Activated B cell treated with CpG ODN at 0.5 μM for 24 hours (primary cell): ENCODE measurements around the gene OSBPL6. TPM values are rescaled to one million over a fixed set of nuclear protein-coding genes. Genes with fewer than 3 reads are reported as not detected.

ENCODE experiments used
- ATAC-seq: fragments of 200-7000 bp; cut with Tn5 transposase; one replicate; pipeline ENCODE4 v1.10.0; 2021; ENCODE audit warnings: low read depth, mild to moderate bottlenecking, moderate library complexity
- CTCF ChIA-PET: fragments of 350-600 bp; sonication (Branson Sonifier 250); formaldehyde crosslinking; loops from one replicate; lab custom pipeline; 2021; ENCODE audit warnings: antibody characterized with exemption; lab: Charles Lee
- POLR2A ChIA-PET: fragments of 350-600 bp; sonication (Branson Sonifier 250); formaldehyde crosslinking; loops from one replicate; lab custom pipeline; 2021; ENCODE audit warnings: antibody characterized with exemption; lab: Charles Lee
- DNase-seq: peaks from one replicate; pipeline ENCODE4 v3.0.0; 2022
- H3K27ac Mint-ChIP-seq: one replicate; pipeline ENCODE4 v1.8.0; 2020; ENCODE audit warnings: mixed read lengths
- H3K27me3 Mint-ChIP-seq: one replicate; pipeline ENCODE4 v1.8.0; 2021; ENCODE audit warnings: mixed read lengths
- H3K36me3 Mint-ChIP-seq: one replicate; pipeline ENCODE4 v1.8.0; 2021; ENCODE audit warnings: low read depth, mixed read lengths
- H3K4me1 Mint-ChIP-seq: one replicate; pipeline ENCODE4 v1.8.0; 2021; ENCODE audit warnings: mixed read lengths
- H3K4me3 Mint-ChIP-seq: one replicate; pipeline ENCODE4 v1.8.0; 2020; ENCODE audit warnings: mild to moderate bottlenecking, mixed read lengths
- H3K9me3 Mint-ChIP-seq: one replicate; pipeline ENCODE4 v1.8.0; 2020; ENCODE audit warnings: mixed read lengths
- intact Hi-C: fragments of 100-400 bp; cut with micrococcal nuclease; formaldehyde crosslinking; loops from one replicate; pipeline ENCODE4 v1.15.1; 2024
- total RNA-seq: library from RNA; stranded (reverse); gene quantifications from 2 replicates; pipeline ENCODE4 v1.2.3, GENCODE V29; 2022
- TF ChIP-seq, protein P1 (sequence below): fragments of 200-600 bp; IDR thresholded peaks from one replicate; pipeline ENCODE4 v1.8.0; 2022; ENCODE audit warnings: antibody characterized with exemption, mild to moderate bottlenecking

The OSBPL6 gene
- total RNA-seq, 1 donor from 2014 or later = not detected

DNA sequence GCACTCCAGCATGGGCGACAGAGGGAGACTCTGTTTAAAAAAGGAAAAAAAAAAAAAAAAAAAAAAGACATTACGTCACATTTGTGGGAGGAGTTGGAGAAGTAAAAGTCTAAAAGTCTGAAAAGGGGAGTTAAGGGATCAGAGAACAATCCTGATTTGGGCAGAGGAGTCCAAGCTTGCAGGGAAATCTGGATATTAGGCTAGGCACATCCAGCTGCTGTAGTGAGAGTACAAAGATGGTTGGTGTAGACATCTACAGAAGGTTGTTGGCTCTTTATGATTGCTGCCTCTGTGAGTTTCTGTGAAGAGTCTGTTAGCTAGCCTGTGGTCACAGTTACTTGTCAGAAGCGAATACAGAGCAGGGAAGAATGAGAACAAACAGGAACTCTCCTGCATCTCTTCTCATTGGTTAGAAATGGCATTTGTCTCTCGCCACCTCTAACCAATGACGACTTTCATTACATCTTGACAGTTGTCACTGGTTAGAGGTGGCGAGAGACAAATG is 3.3 kb upstream of the OSBPL6 start:
- DNase-seq = no peak
- ChIA-PET POLR2A (no interaction called here), CTCF (no interaction called here)
- TF ChIP-seq, protein P1, sequence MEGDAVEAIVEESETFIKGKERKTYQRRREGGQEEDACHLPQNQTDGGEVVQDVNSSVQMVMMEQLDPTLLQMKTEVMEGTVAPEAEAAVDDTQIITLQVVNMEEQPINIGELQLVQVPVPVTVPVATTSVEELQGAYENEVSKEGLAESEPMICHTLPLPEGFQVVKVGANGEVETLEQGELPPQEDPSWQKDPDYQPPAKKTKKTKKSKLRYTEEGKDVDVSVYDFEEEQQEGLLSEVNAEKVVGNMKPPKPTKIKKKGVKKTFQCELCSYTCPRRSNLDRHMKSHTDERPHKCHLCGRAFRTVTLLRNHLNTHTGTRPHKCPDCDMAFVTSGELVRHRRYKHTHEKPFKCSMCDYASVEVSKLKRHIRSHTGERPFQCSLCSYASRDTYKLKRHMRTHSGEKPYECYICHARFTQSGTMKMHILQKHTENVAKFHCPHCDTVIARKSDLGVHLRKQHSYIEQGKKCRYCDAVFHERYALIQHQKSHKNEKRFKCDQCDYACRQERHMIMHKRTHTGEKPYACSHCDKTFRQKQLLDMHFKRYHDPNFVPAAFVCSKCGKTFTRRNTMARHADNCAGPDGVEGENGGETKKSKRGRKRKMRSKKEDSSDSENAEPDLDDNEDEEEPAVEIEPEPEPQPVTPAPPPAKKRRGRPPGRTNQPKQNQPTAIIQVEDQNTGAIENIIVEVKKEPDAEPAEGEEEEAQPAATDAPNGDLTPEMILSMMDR = no peak
- H3K9me3 Mint-ChIP-seq = peaks cover 2% of the 10 kb centered on the region
- H3K36me3 Mint-ChIP-seq = no peaks in the 10 kb centered on the region
- intact Hi-C loops = no loop called here
- H3K27ac Mint-ChIP-seq = no peak overlapping the region
- H3K4me3 Mint-ChIP-seq = no peak overlapping the region
- no peak for ATAC-seq
- H3K4me1 Mint-ChIP-seq = peaks cover 12% of the 10 kb centered on the region
- H3K27me3 Mint-ChIP-seq = peaks cover 26% of the 10 kb centered on the region

DNA sequence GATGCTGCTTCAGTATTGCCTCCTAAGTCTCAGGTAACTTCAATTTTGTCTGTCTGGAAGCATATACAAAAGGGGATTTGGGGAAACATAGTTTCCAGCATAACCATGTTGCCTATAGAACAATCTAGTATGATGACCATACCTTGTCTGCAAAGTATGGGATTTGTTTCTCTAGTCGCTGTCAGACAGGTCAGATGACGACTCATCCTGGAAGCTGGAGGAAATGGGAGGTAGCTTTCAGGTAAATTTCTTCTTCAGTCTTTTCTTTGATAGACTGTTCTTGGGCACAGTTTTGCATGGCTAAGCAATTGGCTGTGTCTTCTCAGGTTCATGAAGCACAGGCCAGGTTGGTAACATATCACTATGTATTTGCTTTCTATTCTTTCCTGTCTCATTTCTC is 2.8 kb upstream of the OSBPL6 start:
- intact Hi-C loops = no loop called here
- Mint-ChIP-seq H3K4me3 (no peak overlapping the region), H3K27me3 (peaks cover 26% of the 10 kb centered on the region), H3K4me1 (peaks cover 12% of the 10 kb centered on the region), H3K36me3 (no peaks in the 10 kb centered on the region), H3K9me3 (peaks cover 2% of the 10 kb centered on the region), H3K27ac (no peak overlapping the region)
- TF ChIP-seq, protein P1 = no peak
- POLR2A ChIA-PET = no interaction called here
- no peak for DNase-seq
- ATAC-seq = no peak
- CTCF ChIA-PET = no interaction called here

DNA sequence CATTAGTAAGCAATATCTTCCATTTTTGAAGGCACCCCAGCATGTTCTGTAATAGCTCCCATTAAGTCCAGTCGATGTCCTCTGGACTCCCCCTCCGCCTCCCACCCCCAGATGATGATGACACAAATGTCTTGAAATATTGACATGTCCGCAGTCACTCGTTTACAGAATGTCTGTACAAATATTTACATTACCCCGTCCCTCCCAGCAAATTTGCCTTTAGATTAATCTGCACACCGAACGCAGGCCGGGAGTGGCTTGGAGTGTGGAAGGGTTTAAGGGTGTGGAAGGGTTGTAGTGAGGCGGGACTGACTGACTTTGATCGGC is 853 bp upstream of the OSBPL6 start:
- Mint-ChIP-seq H3K9me3 (peaks cover 2% of the 10 kb centered on the region), H3K27me3 (peaks cover 40% of the 10 kb centered on the region), H3K27ac (no peak overlapping the region), H3K4me1 (peaks cover 12% of the 10 kb centered on the region), H3K36me3 (no peaks in the 10 kb centered on the region), H3K4me3 (peak overlapping the region; percentile 67)
- intact Hi-C loops = no loop called here
- TF ChIP-seq, protein P1 = no peak
- ChIA-PET CTCF (no interaction called here), POLR2A (no interaction called here)
- ATAC-seq (no peak), DNase-seq (no peak)

DNA sequence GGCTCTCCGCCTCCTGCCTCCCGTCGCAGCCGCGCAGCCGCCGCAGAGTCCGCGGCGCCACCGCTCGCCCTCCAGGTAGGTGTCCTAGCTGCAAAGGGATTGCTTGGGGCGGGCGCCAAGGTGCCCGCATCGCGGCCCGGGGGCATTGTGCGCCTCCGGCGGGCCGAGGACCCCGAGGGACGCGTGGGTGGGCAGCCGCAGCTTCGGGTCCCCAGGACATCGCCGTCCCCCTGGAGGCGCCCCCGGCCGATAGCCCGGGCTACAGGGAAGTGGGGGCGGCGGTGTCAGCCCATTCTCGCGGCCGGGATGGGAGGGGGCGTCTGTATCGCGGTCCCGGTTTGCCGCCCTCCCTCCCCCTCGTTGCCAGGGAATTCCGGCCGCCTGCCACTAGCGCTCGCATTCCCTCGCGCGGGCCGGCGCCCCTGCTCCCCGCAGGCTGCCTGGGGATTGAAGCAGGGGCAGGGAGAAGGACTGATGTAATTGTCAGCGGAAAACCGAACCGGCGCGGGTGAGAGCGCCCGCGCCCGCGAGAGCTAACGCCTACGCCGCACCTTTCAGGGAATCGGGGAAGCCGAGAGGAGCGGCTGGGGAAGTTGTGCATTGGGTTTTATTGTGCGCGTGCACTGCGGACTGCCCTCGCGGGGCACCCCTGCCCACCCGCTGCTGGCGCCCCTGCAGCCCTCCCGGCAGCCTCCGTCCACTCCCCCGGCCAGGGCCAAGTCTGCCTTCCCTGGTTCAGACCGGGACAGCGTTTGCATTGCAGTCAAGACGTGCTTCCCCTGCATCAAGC is 483 bp downstream of the OSBPL6 start:
- H3K36me3 Mint-ChIP-seq = no peaks in the 10 kb centered on the region

More for the DNA sequence above, 483 bp downstream of the OSBPL6 start:
- intact Hi-C loops = loop anchor here (5.0 kb wide), 1 partner anchor 82 kb away; the partner anchor contains the start of gene RBM45
- H3K4me1 Mint-ChIP-seq = peaks cover 12% of the 10 kb centered on the region
- no peak overlapping the region for H3K27ac Mint-ChIP-seq
- CTCF ChIA-PET = no interaction called here
- H3K9me3 Mint-ChIP-seq = no peaks in the 10 kb centered on the region
- no peak for ATAC-seq
- peaks cover 44% of the 10 kb centered on the region for H3K27me3 Mint-ChIP-seq
- POLR2A ChIA-PET = no interaction called here
- H3K4me3 Mint-ChIP-seq = peak overlapping the region; percentile 67
- TF ChIP-seq, protein P1 = no peak
- DNase-seq = no peak
